Mesothelial cell of epicardium (in vitro differentiated cells): Measurements from ENCODE around the gene KLK6. TPM values are rescaled to one million over a fixed set of nuclear protein-coding genes. Genes with fewer than 3 reads are reported as not detected.
"Not testable (repeated sequence)": the region's sequence is repeated elsewhere in the genome, so short reads cannot be mapped to it uniquely, and the experiment has no call there.

Experiments used
- DNase-seq, 2 experiments: peaks; one replicate each; pipeline ENCODE4 v3.0.0; 2021; ENCODE audit warnings: low spot score in 2 of 2; ENCODE audit not compliant: unreplicated experiment in 2 of 2
- H3K27ac Mint-ChIP-seq: 2 replicates; pipeline ENCODE4 v1.8.0; 2021; ENCODE audit warnings: mixed read lengths
- H3K27me3 Mint-ChIP-seq: 2 replicates; pipeline ENCODE4 v1.8.0; 2021; ENCODE audit warnings: low read depth, mixed read lengths
- H3K36me3 Mint-ChIP-seq: 2 replicates; pipeline ENCODE4 v1.8.0; 2021; ENCODE audit warnings: mixed read lengths
- H3K4me1 Mint-ChIP-seq: 2 replicates; pipeline ENCODE4 v1.8.0; 2021; ENCODE audit warnings: mixed read lengths
- H3K4me3 Mint-ChIP-seq: 2 replicates; pipeline ENCODE4 v1.8.0; 2021; ENCODE audit warnings: mild to moderate bottlenecking, moderate library complexity, mixed read lengths
- H3K9me3 Mint-ChIP-seq: 2 replicates; pipeline ENCODE4 v1.8.0; 2021; ENCODE audit warnings: mixed read lengths
- total RNA-seq: library from RNA; stranded (reverse); gene quantifications from 3 replicates; pipeline ENCODE4 v1.2.1, GENCODE V29; 2021
- TF ChIP-seq, protein P1 (sequence below): fragments of 200-600 bp; sonication (generic); IDR thresholded peaks from one replicate; pipeline ENCODE4 v1.5.0; 2021; ENCODE audit warnings: antibody characterized with exemption; ENCODE audit not compliant: unreplicated experiment

The KLK6 gene
- total RNA-seq, 1 donor from 2014 or later: 15.4 TPM

DNA sequence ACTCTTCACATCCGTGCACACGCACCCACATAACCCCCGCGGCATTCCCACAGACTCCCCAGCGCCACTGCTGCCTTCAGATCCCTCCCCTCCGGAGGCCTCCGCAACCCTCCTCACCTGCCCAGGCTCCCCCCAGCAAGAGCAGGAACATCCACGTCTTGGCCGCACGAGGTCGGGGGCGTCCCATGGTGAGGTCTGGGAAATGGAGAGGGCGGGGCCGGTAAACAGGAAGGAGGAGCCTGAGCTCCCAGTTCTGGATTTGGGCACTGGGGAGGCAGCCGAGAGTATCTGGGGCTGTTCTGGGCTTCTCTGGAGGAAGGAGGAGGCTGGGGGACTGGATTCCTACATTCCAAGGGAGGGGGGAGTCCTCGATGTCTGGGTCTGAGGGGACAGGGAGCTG, 31.6 kb upstream of the KLK6 start:
- peaks cover 18% of the 10 kb centered on the region for H3K4me1 Mint-ChIP-seq
- no peaks in the 10 kb centered on the region for H3K9me3 Mint-ChIP-seq
- no peak overlapping the region for H3K27ac Mint-ChIP-seq
- no peaks in the 10 kb centered on the region for H3K36me3 Mint-ChIP-seq
- no peak for DNase-seq
- TF ChIP-seq, protein P1, sequence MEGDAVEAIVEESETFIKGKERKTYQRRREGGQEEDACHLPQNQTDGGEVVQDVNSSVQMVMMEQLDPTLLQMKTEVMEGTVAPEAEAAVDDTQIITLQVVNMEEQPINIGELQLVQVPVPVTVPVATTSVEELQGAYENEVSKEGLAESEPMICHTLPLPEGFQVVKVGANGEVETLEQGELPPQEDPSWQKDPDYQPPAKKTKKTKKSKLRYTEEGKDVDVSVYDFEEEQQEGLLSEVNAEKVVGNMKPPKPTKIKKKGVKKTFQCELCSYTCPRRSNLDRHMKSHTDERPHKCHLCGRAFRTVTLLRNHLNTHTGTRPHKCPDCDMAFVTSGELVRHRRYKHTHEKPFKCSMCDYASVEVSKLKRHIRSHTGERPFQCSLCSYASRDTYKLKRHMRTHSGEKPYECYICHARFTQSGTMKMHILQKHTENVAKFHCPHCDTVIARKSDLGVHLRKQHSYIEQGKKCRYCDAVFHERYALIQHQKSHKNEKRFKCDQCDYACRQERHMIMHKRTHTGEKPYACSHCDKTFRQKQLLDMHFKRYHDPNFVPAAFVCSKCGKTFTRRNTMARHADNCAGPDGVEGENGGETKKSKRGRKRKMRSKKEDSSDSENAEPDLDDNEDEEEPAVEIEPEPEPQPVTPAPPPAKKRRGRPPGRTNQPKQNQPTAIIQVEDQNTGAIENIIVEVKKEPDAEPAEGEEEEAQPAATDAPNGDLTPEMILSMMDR: no peak
- no peak overlapping the region for H3K4me3 Mint-ChIP-seq
- peaks cover 61% of the 10 kb centered on the region for H3K27me3 Mint-ChIP-seq

DNA sequence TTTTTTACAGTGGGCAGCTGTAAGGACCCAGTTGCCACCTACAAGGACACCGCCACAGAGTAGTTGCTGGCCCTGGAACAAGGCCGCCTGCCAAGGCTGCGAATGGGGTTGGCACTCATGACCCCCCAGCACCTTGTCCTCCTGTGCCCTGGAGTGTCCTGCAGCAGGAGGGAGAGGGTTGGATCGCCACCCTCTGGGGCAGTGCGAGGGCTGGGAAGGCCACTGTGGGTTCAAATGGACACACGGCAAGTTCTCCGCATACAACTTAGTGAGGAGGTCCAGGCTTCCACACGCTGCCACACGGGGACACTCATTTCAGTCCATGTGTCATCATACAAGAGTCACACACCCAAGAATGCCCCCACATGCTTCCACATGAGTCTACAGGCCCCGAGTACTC, 31.0 kb upstream of the KLK6 start:
- Mint-ChIP-seq H3K36me3 (no peaks in the 10 kb centered on the region), H3K27me3 (peaks cover 62% of the 10 kb centered on the region), H3K9me3 (no peaks in the 10 kb centered on the region), H3K4me1 (peaks cover 18% of the 10 kb centered on the region), H3K27ac (no peak overlapping the region), H3K4me3 (no peak overlapping the region)
- TF ChIP-seq, protein P1: no peak
- no peak for DNase-seq

- H3K36me3 Mint-ChIP-seq: no peaks in the 10 kb centered on the region
- no peak overlapping the region for H3K27ac Mint-ChIP-seq
- TF ChIP-seq, protein P1: no peak
- no peak for DNase-seq
- no peaks in the 10 kb centered on the region for H3K9me3 Mint-ChIP-seq
- H3K27me3 Mint-ChIP-seq: peaks cover 52% of the 10 kb centered on the region
- H3K4me3 Mint-ChIP-seq: no peak overlapping the region
- peaks cover 18% of the 10 kb centered on the region for H3K4me1 Mint-ChIP-seq
These were observed 29.3 kb upstream of the KLK6 start for GRCh38 chr19:50998686-50999085.

GRCh38 chr19:50998061-50998460, 28.7 kb upstream of the KLK6 start:
- TF ChIP-seq, protein P1: no peak
- peaks cover 46% of the 10 kb centered on the region for H3K27me3 Mint-ChIP-seq
- H3K4me3 Mint-ChIP-seq: no peak overlapping the region
- H3K9me3 Mint-ChIP-seq: no peaks in the 10 kb centered on the region
- no peaks in the 10 kb centered on the region for H3K36me3 Mint-ChIP-seq
- DNase-seq: no peak
- no peak overlapping the region for H3K27ac Mint-ChIP-seq
- peaks cover 18% of the 10 kb centered on the region for H3K4me1 Mint-ChIP-seq

DNA sequence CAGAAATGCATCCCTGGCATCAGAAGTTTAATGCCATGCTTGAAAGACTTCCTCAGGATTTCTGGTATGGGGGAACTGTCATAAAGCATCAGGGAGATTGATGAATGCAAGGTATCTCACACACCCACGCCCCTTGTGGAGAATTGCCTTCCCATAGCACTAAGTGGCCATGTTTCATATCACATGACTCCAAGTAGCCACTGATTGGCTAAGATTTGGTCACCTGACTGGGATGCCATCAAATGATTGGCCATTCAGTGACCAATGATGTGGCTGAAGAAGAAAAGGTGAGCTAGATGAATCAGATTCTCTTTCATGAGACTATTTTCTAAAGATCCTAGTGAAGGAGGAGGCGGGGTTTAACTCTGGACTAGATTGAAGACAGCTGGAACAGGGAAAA, 24.7 kb upstream of the KLK6 start:
- no peak for DNase-seq
- no peaks in the 10 kb centered on the region for H3K4me1 Mint-ChIP-seq
- TF ChIP-seq, protein P1: no peak
- H3K4me3 Mint-ChIP-seq: no peak overlapping the region
- no peaks in the 10 kb centered on the region for H3K9me3 Mint-ChIP-seq
- peaks cover 53% of the 10 kb centered on the region for H3K27me3 Mint-ChIP-seq
- no peaks in the 10 kb centered on the region for H3K36me3 Mint-ChIP-seq
- no peak overlapping the region for H3K27ac Mint-ChIP-seq

DNA sequence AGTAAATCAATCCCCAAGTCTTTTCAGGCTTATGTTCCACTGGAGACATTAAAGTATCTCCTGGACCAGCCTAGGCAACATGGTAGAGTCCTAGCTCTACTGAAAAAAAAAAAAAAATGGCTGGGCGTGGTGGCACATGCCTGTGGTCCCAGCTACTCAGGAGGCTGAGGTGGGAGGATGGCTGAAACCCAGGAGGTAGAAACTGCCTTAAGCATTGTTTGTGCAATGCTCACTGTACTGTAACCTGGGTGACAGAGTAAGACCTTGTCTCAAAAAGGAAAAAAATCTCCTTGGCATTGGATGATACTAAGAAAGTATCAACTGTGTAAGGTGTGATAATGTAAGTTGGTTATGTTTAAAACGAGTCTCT, 23.3 kb upstream of the KLK6 start:
- no peak for DNase-seq
- H3K27me3 Mint-ChIP-seq: peaks cover 52% of the 10 kb centered on the region
- H3K36me3 Mint-ChIP-seq: no peaks in the 10 kb centered on the region
- H3K9me3 Mint-ChIP-seq: no peaks in the 10 kb centered on the region
- H3K4me3 Mint-ChIP-seq: no peak overlapping the region
- no peak overlapping the region for H3K27ac Mint-ChIP-seq
- TF ChIP-seq, protein P1: no peak
- no peaks in the 10 kb centered on the region for H3K4me1 Mint-ChIP-seq

DNA sequence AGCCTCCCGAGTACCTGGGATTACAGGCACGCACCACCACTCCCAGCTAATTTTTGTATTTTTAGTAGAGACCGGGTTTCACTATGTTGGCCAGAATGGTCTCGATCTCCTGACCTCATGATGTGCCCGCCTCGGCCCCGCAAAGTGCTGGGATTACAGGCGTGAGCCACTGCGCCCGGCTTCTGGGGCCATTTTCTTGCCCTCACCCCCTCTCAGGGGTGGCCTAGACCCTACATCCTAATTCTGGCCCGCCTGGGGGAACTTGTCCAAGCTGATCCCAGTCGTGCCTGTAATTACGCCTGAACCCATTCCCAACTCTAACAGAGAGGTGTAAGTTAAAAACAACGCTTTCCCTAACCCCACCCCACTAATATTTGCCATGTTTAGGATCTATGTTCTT, 15.0 kb upstream of the KLK6 start:
- not testable (repeated sequence) for H3K4me3 Mint-ChIP-seq, H3K4me1 Mint-ChIP-seq, H3K9me3 Mint-ChIP-seq, H3K36me3 Mint-ChIP-seq, H3K27ac Mint-ChIP-seq, DNase-seq
- H3K27me3 Mint-ChIP-seq: peaks cover 72% of the 10 kb centered on the region
